ENCODE results near the gene TTC7B. TPM values are rescaled to one million over a fixed set of nuclear protein-coding genes. Genes with fewer than 3 reads are reported as not detected.
"Not testable (repeated sequence)": the region's sequence is repeated elsewhere in the genome, so short reads cannot be mapped to it uniquely, and the experiment has no call there.

The TTC7B gene
- total RNA-seq, 1 donor from 2014 or later: 3.1 TPM

- H3K27me3 Mint-ChIP-seq (ENCODE audit: insufficient read depth): no peaks in the 10 kb centered on the region
- H3K9me3 Mint-ChIP-seq: no peaks in the 10 kb centered on the region
- H3K4me1 Mint-ChIP-seq (ENCODE audit: low read depth): no peaks in the 10 kb centered on the region
- intact Hi-C loops (cut with micrococcal nuclease): no loop called here
- no peak overlapping the region for H3K4me3 Mint-ChIP-seq
- H3K36me3 Mint-ChIP-seq (ENCODE audit: low read depth): no peaks in the 10 kb centered on the region
- H3K27ac Mint-ChIP-seq: no peak overlapping the region
- no peak for DNase-seq (ENCODE audit: low spot score)
These were observed 26.5 kb upstream of the TTC7B start for GRCh38 chr14:90842726-90843125.

GRCh38 chr14:90840667-90841066 is 24.4 kb upstream of the TTC7B start:
- not testable (repeated sequence) for H3K4me3 Mint-ChIP-seq, H3K9me3 Mint-ChIP-seq

DNA sequence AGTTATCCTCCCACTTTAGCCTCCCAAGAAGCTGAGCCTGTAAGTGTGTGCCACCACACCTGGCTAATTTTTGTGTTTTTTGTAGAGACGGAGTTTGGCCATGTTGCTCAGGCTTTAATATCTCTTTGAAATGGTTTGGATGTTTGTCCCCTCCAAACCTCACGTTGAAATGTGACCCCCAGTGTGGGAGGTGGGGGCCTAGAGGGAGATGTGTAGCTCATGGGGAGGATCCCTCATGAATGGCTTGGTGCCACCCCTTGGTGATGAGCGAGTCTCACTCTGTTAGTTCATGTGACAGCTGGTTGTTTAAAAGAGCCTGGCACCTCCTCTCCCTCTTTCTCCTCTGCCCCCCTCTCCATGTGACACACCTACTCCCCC is 23.6 kb upstream of the TTC7B start:
- Mint-ChIP-seq H3K27me3 (ENCODE audit: insufficient read depth) (peaks cover 5% of the 10 kb centered on the region), H3K9me3 (no peaks in the 10 kb centered on the region), H3K4me1 (ENCODE audit: low read depth) (peaks cover 14% of the 10 kb centered on the region), H3K4me3 (no peak overlapping the region), H3K36me3 (ENCODE audit: low read depth) (no peaks in the 10 kb centered on the region), H3K27ac (no peak overlapping the region)
- intact Hi-C loops (cut with micrococcal nuclease): no loop called here
- DNase-seq (ENCODE audit: low spot score): no peak

More at GRCh38 chr14:90840667-90841066, 24.4 kb upstream of the TTC7B start:
- peaks cover 10% of the 10 kb centered on the region for H3K4me1 Mint-ChIP-seq (ENCODE audit: low read depth)
- H3K27ac Mint-ChIP-seq; intact Hi-C loops (cut with micrococcal nuclease); H3K36me3 Mint-ChIP-seq (ENCODE audit: low read depth); H3K27me3 Mint-ChIP-seq (ENCODE audit: insufficient read depth); DNase-seq (ENCODE audit: low spot score): not testable (repeated sequence)

- peaks cover 14% of the 10 kb centered on the region for H3K4me1 Mint-ChIP-seq (ENCODE audit: low read depth)
- peaks cover 6% of the 10 kb centered on the region for H3K27me3 Mint-ChIP-seq (ENCODE audit: insufficient read depth)
- no peak overlapping the region for H3K4me3 Mint-ChIP-seq
- H3K9me3 Mint-ChIP-seq: no peaks in the 10 kb centered on the region
- no peak for DNase-seq (ENCODE audit: low spot score)
- no peak overlapping the region for H3K27ac Mint-ChIP-seq
- intact Hi-C loops (cut with micrococcal nuclease): no loop called here
- no peaks in the 10 kb centered on the region for H3K36me3 Mint-ChIP-seq (ENCODE audit: low read depth)
These were observed 23.0 kb upstream of the TTC7B start for GRCh38 chr14:90839024-90839888.

DNA sequence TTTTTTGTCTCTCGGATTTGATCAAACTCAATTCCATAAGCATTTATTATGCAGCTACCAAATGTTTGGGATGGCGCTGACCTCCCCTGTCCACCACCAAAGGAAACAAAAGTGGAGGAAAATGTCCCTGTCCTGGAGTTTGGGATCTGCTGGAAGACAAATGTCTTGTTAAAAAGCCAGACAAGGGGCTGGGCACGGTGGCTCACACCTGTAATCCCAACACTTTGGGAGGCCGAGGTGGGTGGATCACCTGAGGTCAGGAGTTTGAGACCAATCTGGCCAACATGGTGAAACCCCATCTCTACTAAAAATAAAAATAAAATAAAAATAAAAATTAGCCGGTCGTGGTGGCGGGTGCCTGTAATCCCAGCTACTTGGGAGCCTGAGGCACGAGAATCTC is 22.3 kb upstream of the TTC7B start:
- H3K27me3 Mint-ChIP-seq (ENCODE audit: insufficient read depth); H3K36me3 Mint-ChIP-seq (ENCODE audit: low read depth); H3K9me3 Mint-ChIP-seq; H3K27ac Mint-ChIP-seq; H3K4me3 Mint-ChIP-seq; DNase-seq (ENCODE audit: low spot score); intact Hi-C loops (cut with micrococcal nuclease): not testable (repeated sequence)
- H3K4me1 Mint-ChIP-seq (ENCODE audit: low read depth): peaks cover 14% of the 10 kb centered on the region

DNA sequence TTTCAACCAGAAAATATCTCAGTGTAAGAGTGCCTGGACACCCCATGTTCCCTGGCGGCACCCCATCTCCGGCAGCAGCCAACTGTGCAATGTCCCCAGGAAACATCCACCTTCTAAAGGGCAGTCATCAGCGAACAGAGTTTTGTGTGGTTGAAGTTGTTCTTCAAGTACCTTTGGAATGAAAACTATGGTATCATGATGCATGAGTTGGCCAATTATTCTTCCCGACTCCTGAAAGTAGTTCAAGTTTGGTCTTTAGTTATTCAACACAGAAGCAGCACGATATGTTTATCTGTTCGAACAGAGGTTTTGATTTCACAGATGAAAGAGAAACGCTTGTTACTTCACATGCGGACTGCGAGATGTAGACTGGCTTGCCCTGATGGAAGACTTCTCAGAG is 21.1 kb upstream of the TTC7B start:
- DNase-seq (ENCODE audit: low spot score): no peak
- Mint-ChIP-seq H3K27ac (no peak overlapping the region), H3K27me3 (ENCODE audit: insufficient read depth) (peaks cover 6% of the 10 kb centered on the region), H3K4me3 (no peak overlapping the region), H3K36me3 (ENCODE audit: low read depth) (no peaks in the 10 kb centered on the region), H3K4me1 (ENCODE audit: low read depth) (peaks cover 14% of the 10 kb centered on the region), H3K9me3 (no peaks in the 10 kb centered on the region)
- intact Hi-C loops (cut with micrococcal nuclease): no loop called here

GRCh38 chr14:90836692-90837063 is 20.4 kb upstream of the TTC7B start:
- Mint-ChIP-seq H3K9me3 (no peaks in the 10 kb centered on the region), H3K4me3 (peak overlapping the region; percentile 37), H3K27me3 (ENCODE audit: insufficient read depth) (peaks cover 6% of the 10 kb centered on the region), H3K4me1 (ENCODE audit: low read depth) (peaks cover 14% of the 10 kb centered on the region), H3K27ac (peak overlapping the region; percentile 9), H3K36me3 (ENCODE audit: low read depth) (no peaks in the 10 kb centered on the region)
- intact Hi-C loops (cut with micrococcal nuclease): no loop called here
- no peak for DNase-seq (ENCODE audit: low spot score)

GRCh38 chr14:90831821-90832220 is 15.6 kb upstream of the TTC7B start:
- H3K9me3 Mint-ChIP-seq: no peaks in the 10 kb centered on the region
- no peak overlapping the region for H3K27ac Mint-ChIP-seq
- no peaks in the 10 kb centered on the region for H3K36me3 Mint-ChIP-seq (ENCODE audit: low read depth)
- no peak overlapping the region for H3K4me3 Mint-ChIP-seq
- H3K27me3 Mint-ChIP-seq (ENCODE audit: insufficient read depth): peaks cover 6% of the 10 kb centered on the region
- intact Hi-C loops (cut with micrococcal nuclease): no loop called here
- DNase-seq (ENCODE audit: low spot score): no peak
- H3K4me1 Mint-ChIP-seq (ENCODE audit: low read depth): peaks cover 42% of the 10 kb centered on the region

DNA sequence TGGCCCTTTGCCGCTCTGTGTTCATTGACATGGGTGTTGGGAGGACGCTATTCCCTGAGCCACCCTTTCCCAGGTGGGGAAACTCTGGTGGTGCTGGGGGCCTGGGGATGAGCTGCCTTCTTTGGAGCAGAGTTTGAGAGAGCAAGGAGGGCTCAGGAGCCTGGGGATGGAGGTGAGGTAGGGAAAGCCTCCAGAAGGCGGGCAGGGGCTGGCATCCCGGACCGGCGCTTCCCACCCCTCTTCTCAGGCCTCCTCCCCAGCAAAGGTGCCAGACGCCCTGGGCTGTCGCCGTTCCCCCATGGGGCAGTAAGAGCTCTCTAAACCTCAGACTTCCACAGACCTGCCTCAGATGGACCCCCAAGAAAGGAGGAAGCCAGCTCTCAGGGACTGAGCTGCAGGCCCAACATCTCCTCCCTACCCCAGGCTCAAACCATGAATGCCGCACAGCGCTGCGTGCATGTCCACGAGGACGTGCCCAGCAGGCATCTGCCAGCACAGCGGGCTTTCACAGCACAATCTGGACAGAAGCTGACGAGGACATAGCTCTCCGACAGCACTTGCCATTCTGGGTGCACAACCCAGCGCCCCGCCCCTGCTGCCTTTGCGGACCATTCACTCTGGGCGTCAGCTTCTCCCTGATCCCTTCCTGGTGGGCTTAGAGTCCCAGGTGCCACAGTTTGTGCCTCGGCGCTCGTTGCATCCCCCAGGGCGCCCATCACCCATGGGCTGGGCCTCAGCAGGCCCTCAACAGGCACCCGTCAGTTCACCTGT is 14.9 kb upstream of the TTC7B start:
- peaks cover 36% of the 10 kb centered on the region for H3K4me1 Mint-ChIP-seq (ENCODE audit: low read depth)
- intact Hi-C loops (cut with micrococcal nuclease): no loop called here
- no peaks in the 10 kb centered on the region for H3K36me3 Mint-ChIP-seq (ENCODE audit: low read depth)
- H3K4me3 Mint-ChIP-seq: no peak overlapping the region
- H3K27ac Mint-ChIP-seq: no peak overlapping the region
- H3K27me3 Mint-ChIP-seq (ENCODE audit: insufficient read depth): peaks cover 3% of the 10 kb centered on the region
- no peak for DNase-seq (ENCODE audit: low spot score)
- H3K9me3 Mint-ChIP-seq: no peaks in the 10 kb centered on the region

- H3K4me3 Mint-ChIP-seq: no peak overlapping the region
- peaks cover 3% of the 10 kb centered on the region for H3K27me3 Mint-ChIP-seq (ENCODE audit: insufficient read depth)
- H3K9me3 Mint-ChIP-seq: peaks cover 6% of the 10 kb centered on the region
- intact Hi-C loops (cut with micrococcal nuclease): loop anchor here (5.0 to 10.0 kb wide), 5 partner anchors 447 to 2005 kb away; partner anchors contain the start of genes ATXN3, CCDC88C, NRDE2 and TTC8
- H3K4me1 Mint-ChIP-seq (ENCODE audit: low read depth): peaks cover 28% of the 10 kb centered on the region
- no peaks in the 10 kb centered on the region for H3K36me3 Mint-ChIP-seq (ENCODE audit: low read depth)
- no peak for DNase-seq (ENCODE audit: low spot score)
- no peak overlapping the region for H3K27ac Mint-ChIP-seq
These were observed 13.4 kb upstream of the TTC7B start for GRCh38 chr14:90829677-90830076.

DNA sequence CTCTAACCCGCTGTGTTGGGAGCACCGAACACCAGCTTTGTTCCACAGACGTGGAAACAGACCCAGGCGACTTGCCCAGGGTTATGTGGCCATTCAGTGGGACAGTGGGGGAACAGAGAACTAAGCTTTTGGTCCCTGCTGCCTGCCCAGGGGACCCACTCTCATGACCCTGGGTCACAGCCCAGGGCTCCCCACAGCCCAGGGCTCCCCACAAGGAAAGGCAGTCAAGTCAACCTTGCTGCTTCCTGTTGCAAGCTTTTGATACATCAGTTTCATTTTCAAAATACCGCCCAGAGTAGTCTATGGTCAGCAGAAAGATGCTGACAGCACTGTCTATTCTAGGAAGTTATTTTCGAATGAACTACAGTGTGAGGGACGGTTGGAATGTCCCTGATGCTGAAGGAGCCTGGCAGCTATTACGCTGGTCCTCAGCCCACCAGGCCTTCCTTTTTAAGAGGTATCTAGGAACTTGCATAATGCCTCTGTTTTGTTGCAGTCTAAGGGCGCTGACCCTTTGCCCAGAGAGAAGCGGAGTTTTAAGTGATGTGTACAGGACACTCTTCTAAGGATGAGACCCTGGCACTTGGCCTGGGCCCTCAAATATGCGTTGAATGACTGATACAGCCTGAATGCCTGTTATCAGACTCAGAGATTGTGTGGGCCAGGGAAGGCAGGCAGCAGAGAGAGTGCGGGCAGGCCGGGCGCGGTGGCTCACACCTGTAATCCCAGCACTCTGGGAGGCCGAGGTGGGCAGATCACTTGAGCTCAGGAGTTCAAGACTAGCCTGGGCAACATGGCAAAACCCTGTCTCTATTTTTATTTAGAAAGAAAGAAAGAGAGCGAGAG is 12.6 kb upstream of the TTC7B start:
- intact Hi-C loops (cut with micrococcal nuclease): loop anchor here (1.0 to 10.0 kb wide), 8 partner anchors 71 to 2004 kb away; partner anchors contain the start of genes ATXN3, CALM1, CCDC88C and NRDE2

GRCh38 chr14:90827919-90828610 is 11.8 kb upstream of the TTC7B start:
- Mint-ChIP-seq H3K27me3 (ENCODE audit: insufficient read depth) (peaks cover 5% of the 10 kb centered on the region), H3K4me1 (ENCODE audit: low read depth) (peaks cover 28% of the 10 kb centered on the region), H3K27ac (peak overlapping the region; percentile 88), H3K9me3 (peaks cover 18% of the 10 kb centered on the region), H3K36me3 (ENCODE audit: low read depth) (peaks cover 3% of the 10 kb centered on the region), H3K4me3 (peak overlapping the region; percentile 76)
- peak; percentile 91 for DNase-seq (ENCODE audit: low spot score)
- intact Hi-C loops (cut with micrococcal nuclease): loop anchor here (1.0 to 10.0 kb wide), 8 partner anchors 70 to 2003 kb away; partner anchors contain the start of genes ATXN3, CALM1, CCDC88C and NRDE2

More for the DNA sequence above, 12.6 kb upstream of the TTC7B start:
- H3K9me3 Mint-ChIP-seq: peaks cover 11% of the 10 kb centered on the region
- H3K27me3 Mint-ChIP-seq (ENCODE audit: insufficient read depth): peaks cover 5% of the 10 kb centered on the region
- peaks cover 3% of the 10 kb centered on the region for H3K36me3 Mint-ChIP-seq (ENCODE audit: low read depth)
- H3K4me1 Mint-ChIP-seq (ENCODE audit: low read depth): peaks cover 28% of the 10 kb centered on the region
- peak overlapping the region; percentile 88 for H3K27ac Mint-ChIP-seq
- peak; percentile 42 for DNase-seq (ENCODE audit: low spot score)
- peak overlapping the region; percentile 76 for H3K4me3 Mint-ChIP-seq

Data from activated T-helper 1 cell treated with anti-CD3 and anti-CD28 coated beads, Interleukin-12 subunit alpha, Interleukin-12 subunit beta, Interleukin-2, Interleukin-4 antibody, amounts not matched to agents 30 ng/mL and 10 ng/mL and 1 ng/mL, durations not matched to agents 14 hours and 24 hours and 36 hours (primary cell).